IPS-20b (cell line): ENCODE data around the gene SNX25.

ENCODE experiments used
- H3K27ac ChIP-seq: one replicate; pipeline ENCODE4 v1.5.1; 2013; ENCODE audit warnings: low read length
- H3K27me3 ChIP-seq: 2 replicates; pipeline ENCODE4 v1.6.1; 2013; ENCODE audit warnings: mild to moderate bottlenecking, low read length, inconsistent platforms; ENCODE audit not compliant: insufficient read depth
- H3K36me3 ChIP-seq: 2 replicates; pipeline ENCODE4 v1.6.1; 2013; ENCODE audit warnings: low read depth, mild to moderate bottlenecking, inconsistent platforms, low read length, moderate library complexity; ENCODE audit not compliant: insufficient read depth
- H3K4me1 ChIP-seq: 2 replicates; pipeline ENCODE4 v1.6.1; 2013; ENCODE audit warnings: mild to moderate bottlenecking, control low read depth, inconsistent platforms, low read length, moderate library complexity; ENCODE audit not compliant: insufficient read depth
- H3K4me3 ChIP-seq: 2 replicates; pipeline ENCODE4 v1.5.1; 2013; ENCODE audit warnings: mild to moderate bottlenecking, low read length, inconsistent platforms
- H3K9ac ChIP-seq: 2 replicates; pipeline ENCODE4 v1.6.1; 2013; ENCODE audit warnings: low read depth, mild to moderate bottlenecking, inconsistent platforms, low read length, moderate library complexity
- H3K9me3 ChIP-seq: 2 replicates; pipeline ENCODE4 v1.6.1; 2013; ENCODE audit warnings: mild to moderate bottlenecking, low read depth, low read length, inconsistent platforms; ENCODE audit not compliant: insufficient read depth

The SNX25 gene

DNA sequence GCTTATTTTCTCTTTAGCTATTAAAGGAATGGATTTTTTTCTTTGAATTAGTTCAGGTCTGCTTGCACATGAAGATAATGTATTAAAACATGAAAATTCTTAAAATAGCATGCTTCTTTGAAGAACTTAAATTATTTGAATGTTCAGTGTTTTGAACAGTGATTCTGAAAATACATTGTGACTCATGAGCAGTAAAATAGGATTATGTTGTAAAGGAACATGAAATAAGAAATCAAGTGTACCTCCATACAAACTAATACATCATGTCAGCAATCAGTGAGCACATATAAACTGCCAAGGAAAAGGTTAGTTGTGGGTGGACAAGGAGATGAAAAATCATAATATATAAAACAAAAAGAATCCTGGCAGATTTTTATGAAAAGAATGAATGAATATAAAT lies 66.1 kb downstream of the SNX25 start:
- Histone ChIP-seq H3K36me3 (no peaks in the 10 kb centered on the region), H3K4me3 (no peak overlapping the region), H3K9ac (no peak overlapping the region), H3K9me3 (no peaks in the 10 kb centered on the region), H3K27ac (no peak overlapping the region), H3K4me1 (peaks cover 7% of the 10 kb centered on the region), H3K27me3 (no peaks in the 10 kb centered on the region)

DNA sequence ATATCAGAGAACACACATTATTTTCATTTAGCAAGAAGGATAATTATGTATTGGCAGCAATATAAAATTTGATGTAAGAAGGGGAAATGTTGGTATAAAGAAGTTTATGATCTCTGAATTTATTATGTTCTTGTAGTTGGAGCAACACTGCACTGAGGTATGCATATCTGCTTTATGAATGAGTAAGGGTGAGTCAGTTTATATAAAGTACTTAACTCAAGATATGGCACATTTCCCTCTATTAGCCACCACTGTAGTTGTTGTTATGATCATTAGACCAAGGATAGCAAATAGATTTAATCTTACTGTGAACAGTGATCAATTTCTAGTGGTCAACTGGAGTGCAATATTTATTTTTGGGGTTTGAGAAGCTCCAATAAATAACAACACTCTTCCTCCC lies 66.6 kb downstream of the SNX25 start:
- H3K4me1 ChIP-seq, result peaks cover 7% of the 10 kb centered on the region
- H3K27me3 ChIP-seq, result no peaks in the 10 kb centered on the region
- H3K9me3 ChIP-seq, result no peaks in the 10 kb centered on the region
- no peak overlapping the region for H3K9ac ChIP-seq
- no peaks in the 10 kb centered on the region for H3K36me3 ChIP-seq
- no peak overlapping the region for H3K27ac ChIP-seq
- H3K4me3 ChIP-seq, result no peak overlapping the region

GRCh38 chr4:185278716-185279115 lies 69.3 kb downstream of the SNX25 start:
- H3K36me3 ChIP-seq, result no peaks in the 10 kb centered on the region
- H3K9ac ChIP-seq, result no peak overlapping the region
- H3K9me3 ChIP-seq, result no peaks in the 10 kb centered on the region
- no peak overlapping the region for H3K4me3 ChIP-seq
- H3K27me3 ChIP-seq, result no peaks in the 10 kb centered on the region
- no peak overlapping the region for H3K27ac ChIP-seq
- no peaks in the 10 kb centered on the region for H3K4me1 ChIP-seq

DNA sequence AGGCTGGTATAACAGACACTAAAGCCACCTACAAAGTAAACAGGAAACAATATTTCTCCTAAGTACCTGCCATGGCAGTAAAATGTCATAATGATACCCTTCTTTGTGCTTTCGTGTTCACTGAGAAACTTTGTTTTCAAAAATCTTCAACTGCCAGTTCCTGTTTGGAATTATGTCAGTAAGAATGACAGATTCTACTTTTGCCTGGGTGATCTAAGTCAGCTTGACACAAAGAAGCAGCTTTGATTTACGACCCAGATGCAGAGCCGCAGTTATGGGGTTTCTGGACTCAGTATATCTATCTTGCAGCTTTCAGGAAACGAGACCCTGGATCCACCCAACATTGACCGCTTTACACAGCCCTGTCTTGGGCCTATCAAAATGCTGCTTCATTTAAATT lies 71.2 kb downstream of the SNX25 start:
- no peaks in the 10 kb centered on the region for H3K36me3 ChIP-seq
- H3K9me3 ChIP-seq, result no peaks in the 10 kb centered on the region
- no peak overlapping the region for H3K27ac ChIP-seq

DNA sequence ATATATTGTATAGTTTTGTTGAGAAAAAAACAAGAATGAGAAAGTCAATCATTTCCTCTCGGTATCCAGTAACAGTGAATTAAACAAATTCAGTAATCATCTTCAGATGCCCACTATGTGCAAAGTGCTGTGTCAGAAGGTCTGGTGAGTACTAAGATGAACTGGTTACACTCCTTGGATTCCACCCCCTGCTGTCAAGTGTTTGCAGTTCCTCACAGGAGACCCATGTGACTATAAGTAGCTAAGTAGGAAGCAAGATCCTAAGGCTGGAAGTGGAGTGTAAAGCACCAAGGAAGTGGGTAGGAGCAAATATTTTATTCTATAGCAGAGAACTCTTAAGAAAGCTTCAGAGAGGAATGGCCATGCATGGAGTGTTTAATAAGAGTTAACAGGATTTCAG lies 73.6 kb downstream of the SNX25 start:
- no peak overlapping the region for H3K9ac ChIP-seq
- H3K36me3 ChIP-seq, result no peaks in the 10 kb centered on the region
- no peaks in the 10 kb centered on the region for H3K9me3 ChIP-seq
- H3K27ac ChIP-seq, result no peak overlapping the region
- no peaks in the 10 kb centered on the region for H3K4me1 ChIP-seq
- H3K4me3 ChIP-seq, result no peak overlapping the region
- no peaks in the 10 kb centered on the region for H3K27me3 ChIP-seq

More for the DNA sequence above, 71.2 kb downstream of the SNX25 start:
- H3K9ac ChIP-seq, result no peak overlapping the region
- no peaks in the 10 kb centered on the region for H3K27me3 ChIP-seq
- H3K4me3 ChIP-seq, result no peak overlapping the region
- no peaks in the 10 kb centered on the region for H3K4me1 ChIP-seq

GRCh38 chr4:185283723-185284122 lies 74.3 kb downstream of the SNX25 start:
- no peaks in the 10 kb centered on the region for H3K36me3 ChIP-seq
- no peak overlapping the region for H3K27ac ChIP-seq

DNA sequence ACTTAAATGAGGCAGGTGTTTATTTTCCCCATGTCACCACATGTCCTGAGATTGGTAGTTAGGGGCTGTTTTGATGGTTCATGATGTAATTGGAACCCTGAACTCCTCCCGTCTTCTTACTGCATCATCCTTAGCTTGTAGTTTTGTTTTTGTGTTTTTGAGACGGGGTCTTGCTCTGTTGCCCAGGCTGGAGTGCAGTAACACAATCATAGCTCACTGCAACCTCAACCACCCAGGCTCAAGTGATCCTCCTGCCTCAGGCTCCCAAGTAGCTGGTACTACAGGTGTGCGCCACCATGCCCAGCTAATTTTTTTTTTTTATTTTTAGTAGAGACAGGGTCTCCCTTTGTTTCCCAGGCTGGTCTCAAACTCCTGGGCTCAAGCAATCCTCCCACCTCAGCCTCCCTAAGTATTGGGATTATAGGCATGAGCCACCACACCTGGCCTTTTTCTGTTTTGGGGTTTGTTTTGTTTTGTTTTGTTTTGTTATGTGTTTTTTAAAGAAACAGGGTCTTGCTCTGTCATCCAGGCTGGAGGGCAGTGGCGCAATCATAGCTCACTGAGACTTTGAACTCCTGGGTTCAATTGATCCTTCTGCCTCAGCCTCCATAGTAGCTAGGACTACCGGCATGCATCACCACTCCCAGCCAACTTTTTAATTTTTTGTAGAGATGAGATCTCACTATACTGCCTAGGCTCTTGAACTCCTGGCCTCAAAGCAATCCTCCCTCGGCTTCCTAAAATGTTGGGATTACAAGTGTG lies 76.4 kb downstream of the SNX25 start:
- H3K36me3 ChIP-seq, result peaks cover 4% of the 10 kb centered on the region; the same call in 1 of the 2 replicates
- H3K9me3 ChIP-seq, result no peaks in the 10 kb centered on the region
- no peak overlapping the region for H3K9ac ChIP-seq
- H3K4me1 ChIP-seq, result no peaks in the 10 kb centered on the region
- no peaks in the 10 kb centered on the region for H3K27me3 ChIP-seq
- no peak overlapping the region for H3K4me3 ChIP-seq
- H3K27ac ChIP-seq, result no peak overlapping the region

More at GRCh38 chr4:185283723-185284122, 74.3 kb downstream of the SNX25 start:
- Histone ChIP-seq H3K9me3 (no peaks in the 10 kb centered on the region), H3K9ac (no peak overlapping the region), H3K4me3 (no peak overlapping the region), H3K27me3 (no peaks in the 10 kb centered on the region), H3K4me1 (no peaks in the 10 kb centered on the region)

DNA sequence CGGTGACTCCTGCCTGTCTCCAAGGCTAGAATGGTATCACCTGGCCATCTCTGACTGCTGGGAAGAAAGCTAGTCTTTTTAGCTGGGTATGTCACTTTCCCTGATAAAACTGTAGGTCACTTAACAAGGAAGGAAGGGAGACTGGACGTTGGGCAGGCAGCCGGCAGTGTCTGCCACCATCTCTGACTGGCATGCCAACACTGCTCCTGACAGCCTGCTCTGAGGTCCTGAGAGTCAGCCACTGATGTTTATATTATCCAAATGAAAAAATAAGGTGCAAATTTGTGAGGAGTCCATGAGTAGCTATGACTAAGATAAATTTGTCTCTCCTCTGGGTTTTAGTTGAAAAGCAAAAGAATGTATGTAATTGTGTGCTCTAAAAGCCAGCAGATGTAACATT lies 77.2 kb downstream of the SNX25 start:
- peaks cover 4% of the 10 kb centered on the region; the same call in 1 of the 2 replicates for H3K36me3 ChIP-seq
- H3K9ac ChIP-seq, result no peak overlapping the region
- H3K4me1 ChIP-seq, result no peaks in the 10 kb centered on the region
- H3K4me3 ChIP-seq, result no peak overlapping the region
- no peak overlapping the region for H3K27ac ChIP-seq
- H3K9me3 ChIP-seq, result no peaks in the 10 kb centered on the region
- no peaks in the 10 kb centered on the region for H3K27me3 ChIP-seq

DNA sequence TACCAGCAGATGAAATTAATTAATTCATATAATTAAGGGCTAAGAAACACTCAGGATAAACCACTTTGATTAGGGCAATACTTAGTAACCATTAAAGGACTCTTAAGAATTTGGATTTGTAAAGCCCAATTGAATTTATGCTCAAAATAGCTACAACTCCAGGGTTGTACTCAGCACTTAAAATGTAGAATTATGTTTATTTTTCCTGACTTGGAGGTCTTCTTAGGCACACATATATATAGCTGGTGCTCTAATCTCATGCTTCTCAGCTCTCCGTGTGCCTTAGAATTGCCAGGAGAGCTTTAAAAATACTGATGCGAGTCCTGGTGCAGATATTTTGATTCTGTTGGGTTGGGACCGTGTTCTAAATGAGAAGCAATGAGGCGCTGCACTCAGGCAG lies 77.6 kb downstream of the SNX25 start:
- Histone ChIP-seq H3K4me3 (no peak overlapping the region), H3K27ac (no peak overlapping the region), H3K27me3 (no peaks in the 10 kb centered on the region), H3K36me3 (peaks cover 4% of the 10 kb centered on the region; the same call in 1 of the 2 replicates), H3K4me1 (no peaks in the 10 kb centered on the region), H3K9me3 (no peaks in the 10 kb centered on the region), H3K9ac (no peak overlapping the region)

DNA sequence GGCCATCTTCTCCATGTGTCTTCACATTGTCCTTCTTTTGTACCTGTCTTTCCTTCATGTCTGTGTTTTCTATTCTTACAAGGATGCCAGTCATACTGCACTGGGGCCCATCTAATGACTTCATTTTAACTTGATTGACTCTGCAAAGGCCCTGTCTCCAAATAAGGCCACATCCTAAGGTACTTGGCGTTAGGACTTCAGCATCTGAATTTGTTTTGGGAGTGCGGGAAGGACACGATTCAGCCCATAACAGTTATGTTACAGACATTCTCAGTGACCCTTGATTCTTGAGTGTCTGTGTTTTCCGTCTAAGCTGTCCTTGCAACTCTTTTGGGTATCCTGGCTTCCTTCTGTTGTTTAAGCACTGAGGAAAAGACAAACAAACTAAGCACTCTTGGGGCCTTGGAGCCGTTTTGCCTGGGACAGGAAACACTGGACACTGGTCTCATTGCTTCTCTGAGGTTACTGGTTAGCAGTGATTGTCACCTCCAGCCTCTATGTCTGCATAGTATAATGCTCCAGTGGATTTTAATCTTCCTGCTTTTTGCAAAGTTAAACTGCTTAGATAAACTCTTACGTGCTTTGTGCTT lies 80.7 kb downstream of the SNX25 start:
- Histone ChIP-seq H3K36me3 (peaks cover 10% of the 10 kb centered on the region; the same call in 1 of the 2 replicates), H3K4me1 (no peaks in the 10 kb centered on the region), H3K27me3 (no peaks in the 10 kb centered on the region), H3K9me3 (no peaks in the 10 kb centered on the region), H3K27ac (no peak overlapping the region), H3K4me3 (no peak overlapping the region), H3K9ac (no peak overlapping the region)

DNA sequence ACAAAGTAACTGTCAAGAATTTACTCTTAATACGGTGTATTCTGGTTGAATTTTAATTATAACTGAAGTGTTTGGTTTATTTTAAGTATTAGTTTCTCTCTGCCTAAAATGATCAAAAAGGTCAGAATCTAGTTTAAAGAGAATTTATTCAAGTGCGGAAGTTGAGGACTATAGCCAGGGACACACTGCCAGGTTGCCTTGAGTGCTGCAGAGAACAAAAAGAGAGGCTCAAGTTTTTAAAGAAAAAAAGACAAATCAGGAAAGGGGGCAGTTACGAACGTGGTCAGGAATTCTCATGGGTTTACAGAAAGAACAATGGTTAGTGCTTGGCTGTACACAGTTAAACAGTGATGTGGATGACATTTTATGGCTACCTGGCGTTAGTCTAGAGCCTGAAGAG lies 81.3 kb downstream of the SNX25 start:
- Histone ChIP-seq H3K36me3 (peaks cover 10% of the 10 kb centered on the region; the same call in 1 of the 2 replicates), H3K9ac (no peak overlapping the region), H3K27me3 (no peaks in the 10 kb centered on the region), H3K4me1 (peaks cover 3% of the 10 kb centered on the region; the same call in 1 of the 2 replicates), H3K27ac (no peak overlapping the region), H3K4me3 (no peak overlapping the region), H3K9me3 (no peaks in the 10 kb centered on the region)

- H3K4me1 ChIP-seq, result peaks cover 7% of the 10 kb centered on the region; the same call in 1 of the 2 replicates
- no peaks in the 10 kb centered on the region for H3K27me3 ChIP-seq
- H3K4me3 ChIP-seq, result no peak overlapping the region
- no peak overlapping the region for H3K9ac ChIP-seq
- no peaks in the 10 kb centered on the region for H3K9me3 ChIP-seq
- H3K27ac ChIP-seq, result no peak overlapping the region
- H3K36me3 ChIP-seq, result peaks cover 10% of the 10 kb centered on the region; the same call in 1 of the 2 replicates
Observed at GRCh38 chr4:185293202-185293601, 83.8 kb downstream of the SNX25 start.
